Lower lobe of right lung (tissue), 2 donors: ENCODE data around the gene TSACC. TPM values are rescaled to one million over a fixed set of nuclear protein-coding genes. Genes with fewer than 3 reads are reported as not detected.

Experiments used
- ATAC-seq, 2 donors: fragments of 200-7000 bp; cut with Tn5 transposase; one replicate each; pipeline ENCODE4 v1.9.1; 2020 to 2022; ENCODE audit warnings: mild to moderate bottlenecking in 2 of 2, moderate library complexity in 2 of 2
- DNase-seq: peaks from one replicate; pipeline ENCODE4 v3.0.0-alpha.2; 2020
- H3K27ac ChIP-seq: fragments of 200-600 bp; one replicate; pipeline ENCODE4 v1.8.0; 2022
- H3K27me3 ChIP-seq: fragments of 200-600 bp; one replicate; pipeline ENCODE4 v1.8.0; 2022; ENCODE audit warnings: low read depth
- H3K36me3 ChIP-seq: fragments of 200-600 bp; one replicate; pipeline ENCODE4 v1.8.0; 2022; ENCODE audit warnings: mild to moderate bottlenecking
- H3K4me1 ChIP-seq: fragments of 200-600 bp; one replicate; pipeline ENCODE4 v1.8.0; 2022
- H3K4me3 ChIP-seq: fragments of 200-600 bp; one replicate; pipeline ENCODE4 v1.8.0; 2022; ENCODE audit warnings: mild to moderate bottlenecking
- H3K9me3 ChIP-seq: fragments of 200-600 bp; one replicate; pipeline ENCODE4 v1.8.0; 2022
- intact Hi-C: fragments of 100-400 bp; cut with DNase I; formaldehyde crosslinking; loops from one replicate; pipeline ENCODE4 v1.11.0; 2022
- total RNA-seq: library from RNA; stranded (reverse); fragmentation: NEBNext Ultra II Directional; extraction: Animal tissue kit (Norgen Biotek cat#: 25700); gene quantifications from one replicate; pipeline ENCODE4 v1.2.1, GENCODE V29; 2021
- TF ChIP-seq, protein P1 (sequence below): fragments of 200-600 bp; IDR thresholded peaks from one replicate; pipeline ENCODE4 v1.8.0; 2022; ENCODE audit warnings: antibody characterized with exemption, mild to moderate bottlenecking
- donor health status: DM: no; HTN: yes; CAD: no; lungs with severe emphysema.

Gene TSACC
- total RNA-seq, 1 donor from 2014 or later, result not detected

DNA sequence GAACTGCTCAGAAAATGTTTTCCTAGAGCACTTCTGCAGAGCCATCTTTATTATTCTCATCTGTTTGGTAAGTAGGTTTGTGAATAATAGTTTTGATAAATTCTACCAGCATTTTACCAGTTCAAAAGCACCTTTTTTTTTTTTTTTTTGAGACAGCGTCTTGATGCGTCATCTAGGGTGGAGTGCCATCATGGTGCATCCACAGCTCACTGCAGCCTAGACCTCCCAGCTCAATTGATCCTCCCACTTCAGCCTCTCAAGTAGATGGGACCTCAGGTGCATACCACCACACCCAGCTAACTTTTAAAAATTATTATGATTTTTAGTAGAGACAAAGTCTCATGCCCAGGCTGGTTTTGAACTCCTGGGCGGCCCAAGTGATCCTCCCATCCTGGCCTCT, 20.9 kb downstream of the TSACC start:
- H3K4me3 ChIP-seq, result no peak overlapping the region
- H3K9me3 ChIP-seq, result no peaks in the 10 kb centered on the region
- H3K27me3 ChIP-seq, result peaks cover 31% of the 10 kb centered on the region
- H3K36me3 ChIP-seq, result no peaks in the 10 kb centered on the region
- no peaks in the 10 kb centered on the region for H3K4me1 ChIP-seq
- TF ChIP-seq, protein P1, sequence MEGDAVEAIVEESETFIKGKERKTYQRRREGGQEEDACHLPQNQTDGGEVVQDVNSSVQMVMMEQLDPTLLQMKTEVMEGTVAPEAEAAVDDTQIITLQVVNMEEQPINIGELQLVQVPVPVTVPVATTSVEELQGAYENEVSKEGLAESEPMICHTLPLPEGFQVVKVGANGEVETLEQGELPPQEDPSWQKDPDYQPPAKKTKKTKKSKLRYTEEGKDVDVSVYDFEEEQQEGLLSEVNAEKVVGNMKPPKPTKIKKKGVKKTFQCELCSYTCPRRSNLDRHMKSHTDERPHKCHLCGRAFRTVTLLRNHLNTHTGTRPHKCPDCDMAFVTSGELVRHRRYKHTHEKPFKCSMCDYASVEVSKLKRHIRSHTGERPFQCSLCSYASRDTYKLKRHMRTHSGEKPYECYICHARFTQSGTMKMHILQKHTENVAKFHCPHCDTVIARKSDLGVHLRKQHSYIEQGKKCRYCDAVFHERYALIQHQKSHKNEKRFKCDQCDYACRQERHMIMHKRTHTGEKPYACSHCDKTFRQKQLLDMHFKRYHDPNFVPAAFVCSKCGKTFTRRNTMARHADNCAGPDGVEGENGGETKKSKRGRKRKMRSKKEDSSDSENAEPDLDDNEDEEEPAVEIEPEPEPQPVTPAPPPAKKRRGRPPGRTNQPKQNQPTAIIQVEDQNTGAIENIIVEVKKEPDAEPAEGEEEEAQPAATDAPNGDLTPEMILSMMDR, result no peak
- H3K27ac ChIP-seq, result no peak overlapping the region
- no peak for DNase-seq
- intact Hi-C loops, result no loop called here
- no peak for ATAC-seq

GRCh38 chr1:156359973-156360372, 21.6 kb downstream of the TSACC start:
- ATAC-seq (no peak), DNase-seq (no peak)
- H3K36me3 ChIP-seq, result no peaks in the 10 kb centered on the region
- no peaks in the 10 kb centered on the region for H3K9me3 ChIP-seq
- H3K27me3 ChIP-seq, result peaks cover 38% of the 10 kb centered on the region
- no peaks in the 10 kb centered on the region for H3K4me1 ChIP-seq
- H3K27ac ChIP-seq, result no peak overlapping the region
- TF ChIP-seq, protein P1, result no peak
- intact Hi-C loops, result no loop called here
- no peak overlapping the region for H3K4me3 ChIP-seq

GRCh38 chr1:156360534-156360933, 22.2 kb downstream of the TSACC start:
- Histone ChIP-seq H3K4me1 (no peaks in the 10 kb centered on the region), H3K27me3 (peaks cover 40% of the 10 kb centered on the region), H3K9me3 (no peaks in the 10 kb centered on the region), H3K4me3 (no peak overlapping the region), H3K27ac (no peak overlapping the region), H3K36me3 (no peaks in the 10 kb centered on the region)
- intact Hi-C loops, result no loop called here
- DNase-seq (no peak), ATAC-seq (no peak)
- TF ChIP-seq, protein P1, result no peak

DNA sequence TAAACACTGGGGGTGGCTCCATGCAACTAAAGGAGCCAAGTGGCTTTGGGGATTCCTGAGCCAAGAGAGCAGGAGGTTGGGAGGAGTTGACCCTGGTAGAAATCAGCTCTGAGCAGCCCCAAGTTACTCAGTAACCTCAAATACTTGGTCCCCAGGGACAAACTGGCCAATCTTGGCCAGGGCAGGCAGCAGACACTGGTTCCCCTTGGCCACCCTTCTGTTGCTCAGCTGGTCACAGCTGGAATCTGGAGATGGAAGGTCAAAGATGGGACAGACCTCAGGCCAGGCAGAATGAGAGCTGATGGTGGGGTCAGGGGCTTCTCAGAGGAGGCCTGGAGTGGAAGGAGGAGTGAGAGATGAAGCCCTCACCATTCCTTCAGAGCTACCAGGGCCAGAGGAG, 27.4 kb downstream of the TSACC start:
- Histone ChIP-seq H3K4me3 (no peak overlapping the region), H3K9me3 (no peaks in the 10 kb centered on the region), H3K4me1 (no peaks in the 10 kb centered on the region), H3K27ac (no peak overlapping the region), H3K27me3 (peaks cover 31% of the 10 kb centered on the region), H3K36me3 (no peaks in the 10 kb centered on the region)
- ATAC-seq, result no peak
- TF ChIP-seq, protein P1, result no peak
- intact Hi-C loops, result no loop called here
- DNase-seq, result no peak

- TF ChIP-seq, protein P1, result no peak
- Histone ChIP-seq H3K4me3 (no peak overlapping the region), H3K27ac (no peak overlapping the region), H3K27me3 (peaks cover 31% of the 10 kb centered on the region), H3K9me3 (no peaks in the 10 kb centered on the region), H3K4me1 (no peaks in the 10 kb centered on the region), H3K36me3 (no peaks in the 10 kb centered on the region)
- intact Hi-C loops, result no loop called here
- ATAC-seq (no peak), DNase-seq (no peak)
These were observed 28.2 kb downstream of the TSACC start for GRCh38 chr1:156366378-156367166.
